Dendritic cell treated with granulocyte-macrophage colony-stimulating factor and Interleukin-4, amounts not matched to agents 40 ng/mL and 50 ng/mL, for 4 days (primary cell): ENCODE measurements around the gene RUBCN.
A peak's percentile ranks its signal among the peaks of the same experiment; 100 is the strongest.

Source experiments
- H3K27ac Mint-ChIP-seq: one replicate; pipeline ENCODE4 v1.8.0; 2022; ENCODE audit warnings: mild to moderate bottlenecking, mixed read lengths
- H3K27me3 Mint-ChIP-seq: one replicate; pipeline ENCODE4 v1.8.0; 2022; ENCODE audit warnings: mild to moderate bottlenecking, mixed read lengths
- H3K36me3 Mint-ChIP-seq: one replicate; pipeline ENCODE4 v1.8.0; 2022; ENCODE audit warnings: low read depth, mixed read lengths
- H3K4me1 Mint-ChIP-seq: one replicate; pipeline ENCODE4 v1.8.0; 2022; ENCODE audit warnings: low read depth, mixed read lengths
- H3K4me3 Mint-ChIP-seq: one replicate; pipeline ENCODE4 v1.8.0; 2022; ENCODE audit warnings: mild to moderate bottlenecking, moderate library complexity, mixed read lengths
- H3K9me3 Mint-ChIP-seq: one replicate; pipeline ENCODE4 v1.8.0; 2022; ENCODE audit warnings: mixed read lengths
- intact Hi-C: fragments of 100-400 bp; cut with micrococcal nuclease; formaldehyde crosslinking; loops from one replicate; pipeline ENCODE4 v1.15.0; 2022

Gene RUBCN

GRCh38 chr3:197736491-197737318, at the start of gene RUBCN:
Gene RUBCN (minus strand): TSS chr3:197736904. CDS start chr3:197736719, 185 bp downstream.
- Mint-ChIP-seq H3K27ac (peak within 1 kb of the TSS; percentile 75), H3K27me3 (peaks cover 11% of the 10 kb centered on the region), H3K9me3 (no peaks in the 10 kb centered on the region), H3K36me3 (peaks cover 33% of the 10 kb centered on the region), H3K4me3 (peak within 1 kb of the TSS; percentile 82), H3K4me1 (peaks cover 46% of the 10 kb centered on the region)
- intact Hi-C loops, result loop anchor here (1.0 to 5.0 kb wide), 3 partner anchors 13 to 56 kb away; partner anchors contain the start of genes FYTTD1 and LRCH3

GRCh38 chr3:197784019-197784585, 47.4 kb upstream of the RUBCN start:
- Mint-ChIP-seq H3K4me1 (peaks cover 8% of the 10 kb centered on the region), H3K36me3 (peaks cover 48% of the 10 kb centered on the region), H3K9me3 (no peaks in the 10 kb centered on the region), H3K4me3 (no peak overlapping the region), H3K27ac (no peak overlapping the region), H3K27me3 (no peaks in the 10 kb centered on the region)
- intact Hi-C loops, result no loop called here

- H3K36me3 Mint-ChIP-seq, result peaks cover 64% of the 10 kb centered on the region
- H3K4me3 Mint-ChIP-seq, result no peak overlapping the region
- H3K9me3 Mint-ChIP-seq, result no peaks in the 10 kb centered on the region
- intact Hi-C loops, result no loop called here
- H3K4me1 Mint-ChIP-seq, result peaks cover 1% of the 10 kb centered on the region
- no peaks in the 10 kb centered on the region for H3K27me3 Mint-ChIP-seq
- no peak overlapping the region for H3K27ac Mint-ChIP-seq
These were observed 45.5 kb upstream of the RUBCN start for GRCh38 chr3:197782230-197782629.

- no peak overlapping the region for H3K27ac Mint-ChIP-seq
- no peaks in the 10 kb centered on the region for H3K9me3 Mint-ChIP-seq
- no peak overlapping the region for H3K4me3 Mint-ChIP-seq
- intact Hi-C loops, result no loop called here
- H3K27me3 Mint-ChIP-seq, result no peaks in the 10 kb centered on the region
- H3K36me3 Mint-ChIP-seq, result peaks cover 95% of the 10 kb centered on the region
- no peaks in the 10 kb centered on the region for H3K4me1 Mint-ChIP-seq
These were observed 38.6 kb upstream of the RUBCN start for GRCh38 chr3:197775317-197775716.

GRCh38 chr3:197761784-197762183, 25.1 kb upstream of the RUBCN start:
- intact Hi-C loops, result no loop called here
- H3K27me3 Mint-ChIP-seq, result no peaks in the 10 kb centered on the region
- H3K4me1 Mint-ChIP-seq, result no peaks in the 10 kb centered on the region
- no peaks in the 10 kb centered on the region for H3K9me3 Mint-ChIP-seq
- H3K36me3 Mint-ChIP-seq, result peaks cover 8% of the 10 kb centered on the region
- no peak overlapping the region for H3K27ac Mint-ChIP-seq
- no peak overlapping the region for H3K4me3 Mint-ChIP-seq

GRCh38 chr3:197758512-197758911, 21.8 kb upstream of the RUBCN start:
- H3K36me3 Mint-ChIP-seq, result peaks cover 13% of the 10 kb centered on the region
- no peak overlapping the region for H3K4me3 Mint-ChIP-seq
- no peaks in the 10 kb centered on the region for H3K27me3 Mint-ChIP-seq
- H3K27ac Mint-ChIP-seq, result no peak overlapping the region
- no peaks in the 10 kb centered on the region for H3K4me1 Mint-ChIP-seq
- intact Hi-C loops, result no loop called here
- peaks cover 7% of the 10 kb centered on the region for H3K9me3 Mint-ChIP-seq

GRCh38 chr3:197756704-197757103, 20.0 kb upstream of the RUBCN start:
- peaks cover 7% of the 10 kb centered on the region for H3K4me1 Mint-ChIP-seq
- no peaks in the 10 kb centered on the region for H3K27me3 Mint-ChIP-seq
- H3K9me3 Mint-ChIP-seq, result peaks cover 7% of the 10 kb centered on the region
- intact Hi-C loops, result no loop called here
- H3K36me3 Mint-ChIP-seq, result peaks cover 13% of the 10 kb centered on the region
- no peak overlapping the region for H3K4me3 Mint-ChIP-seq
- no peak overlapping the region for H3K27ac Mint-ChIP-seq

GRCh38 chr3:197753263-197753662, 16.6 kb upstream of the RUBCN start:
- peaks cover 33% of the 10 kb centered on the region for H3K4me1 Mint-ChIP-seq
- H3K36me3 Mint-ChIP-seq, result peaks cover 26% of the 10 kb centered on the region
- peaks cover 7% of the 10 kb centered on the region for H3K9me3 Mint-ChIP-seq
- no peak overlapping the region for H3K4me3 Mint-ChIP-seq
- H3K27me3 Mint-ChIP-seq, result peaks cover 8% of the 10 kb centered on the region
- intact Hi-C loops, result loop anchor here (5.0 kb wide), 1 partner anchor 39 kb away; the partner anchor contains the start of gene LRCH3
- H3K27ac Mint-ChIP-seq, result no peak overlapping the region

- intact Hi-C loops, result loop anchor here (5.0 kb wide), 1 partner anchor 40 kb away; the partner anchor contains the start of gene LRCH3
These were observed 15.4 kb upstream of the RUBCN start for GRCh38 chr3:197752107-197752506.

GRCh38 chr3:197750858-197751737, 14.4 kb upstream of the RUBCN start:
- intact Hi-C loops, result loop anchor here (5.0 kb wide), 1 partner anchor 41 kb away; the partner anchor contains the start of gene LRCH3
- Mint-ChIP-seq H3K36me3 (peaks cover 20% of the 10 kb centered on the region), H3K4me1 (peaks cover 42% of the 10 kb centered on the region), H3K4me3 (peak overlapping the region; percentile 99), H3K27me3 (peaks cover 8% of the 10 kb centered on the region), H3K9me3 (peaks cover 7% of the 10 kb centered on the region), H3K27ac (peak overlapping the region; percentile 93)

More at GRCh38 chr3:197752107-197752506, 15.4 kb upstream of the RUBCN start:
- peaks cover 7% of the 10 kb centered on the region for H3K9me3 Mint-ChIP-seq
- H3K36me3 Mint-ChIP-seq, result peaks cover 26% of the 10 kb centered on the region
- H3K27me3 Mint-ChIP-seq, result peaks cover 8% of the 10 kb centered on the region
- peak overlapping the region; percentile 39 for H3K4me3 Mint-ChIP-seq
- peaks cover 36% of the 10 kb centered on the region for H3K4me1 Mint-ChIP-seq
- H3K27ac Mint-ChIP-seq, result no peak overlapping the region

- Mint-ChIP-seq H3K36me3 (peaks cover 13% of the 10 kb centered on the region), H3K27me3 (peaks cover 12% of the 10 kb centered on the region), H3K4me3 (peak overlapping the region; percentile 99), H3K9me3 (peaks cover under 1% of the 10 kb centered on the region), H3K27ac (peak overlapping the region; percentile 93), H3K4me1 (peaks cover 49% of the 10 kb centered on the region)
- intact Hi-C loops, result loop anchor here (5.0 kb wide), 1 partner anchor 42 kb away; the partner anchor contains the start of gene LRCH3
These were observed 13.7 kb upstream of the RUBCN start for GRCh38 chr3:197750396-197750831.

GRCh38 chr3:197749601-197750395, 13.1 kb upstream of the RUBCN start, which contains the start of gene FYTTD1:
Gene FYTTD1 (plus strand): TSS chr3:197749883. CDS start chr3:197749972, 89 bp downstream.
- Mint-ChIP-seq H3K4me3 (peak within 1 kb of the TSS; percentile 99), H3K9me3 (no peaks in the 10 kb centered on the region), H3K4me1 (peaks cover 50% of the 10 kb centered on the region), H3K27me3 (peaks cover 14% of the 10 kb centered on the region), H3K27ac (peak within 1 kb of the TSS; percentile 93), H3K36me3 (peaks cover 12% of the 10 kb centered on the region)
- intact Hi-C loops, result loop anchor here (1.0 to 5.0 kb wide), 2 partner anchors 13 to 43 kb away; partner anchors contain the start of genes LRCH3 and RUBCN

- peaks cover 12% of the 10 kb centered on the region for H3K36me3 Mint-ChIP-seq
These were observed 12.6 kb upstream of the RUBCN start for GRCh38 chr3:197749315-197749600.

More at GRCh38 chr3:197749315-197749600, 12.6 kb upstream of the RUBCN start:
- H3K9me3 Mint-ChIP-seq, result no peaks in the 10 kb centered on the region
- peaks cover 50% of the 10 kb centered on the region for H3K4me1 Mint-ChIP-seq
- peaks cover 14% of the 10 kb centered on the region for H3K27me3 Mint-ChIP-seq
- peak overlapping the region; percentile 99 for H3K4me3 Mint-ChIP-seq
- H3K27ac Mint-ChIP-seq, result peak overlapping the region; percentile 93
- intact Hi-C loops, result loop anchor here (1.0 kb wide), 1 partner anchor 13 kb away; the partner anchor contains the start of gene RUBCN
